ENCODE results near the gene GPR61. TPM values are rescaled to one million over a fixed set of nuclear protein-coding genes. Genes with fewer than 3 reads are reported as not detected.

Gene GPR61
- total and polyA plus RNA-seq, 9 of the 15 experiments (the other 6 are each of a cell fraction or from before 2014, with no cell fraction given) = 0.04 to 1.1 (median 0.25) TPM; not detected in 4

- TF ChIP-seq RAD21 (CRISPR knock-in tag; conservative IDR thresholded peaks at IDR 0.05 in 1 of 2, IDR thresholded peaks at IDR 0.05 in 1 of 2) = peak; percentile 92 to 98
- TF ChIP-seq FIP1L1 (IDR thresholded peaks at IDR 0.05; ENCODE audit: low read depth, low read length, poor library complexity, severe bottlenecking) = no peak
- no peak for TF ChIP-seq SPI1 (IDR thresholded peaks at IDR 0.05; ENCODE audit: borderline replicate concordance, low read depth, low read length)
- no peak for TF ChIP-seq GTF2B (IDR thresholded peaks at IDR 0.05; ENCODE audit: extremely low read depth, insufficient read length)
- no peak for TF ChIP-seq KLF6 (CRISPR knock-in tag; IDR thresholded peaks at IDR 0.05; ENCODE audit: borderline replicate concordance)
- TF ChIP-seq CREB5 (CRISPR knock-in tag; IDR thresholded peaks at IDR 0.05) = no peak
- no peak for TF ChIP-seq ZNF407 (IDR thresholded peaks at IDR 0.05; ENCODE audit: low read depth)
Observed at GRCh38 chr1:109532365-109533136, 7.1 kb upstream of the GPR61 start (continued).

Measured in K562 (cell line).